Gastrocnemius medialis (tissue), 4 donors: ENCODE data around the gene GRM6. TPM values are rescaled to one million over a fixed set of nuclear protein-coding genes. Genes with fewer than 3 reads are reported as not detected.

Experiments
- ATAC-seq, 2 donors: fragments of 150-250 bp; one replicate each; pipeline ENCODE4 v1.9.1; 2016
- DNase-seq, 2 donors: peaks; one replicate each; pipeline ENCODE4 v3.0.0-alpha.2; 2019
- H3K27ac ChIP-seq, 4 donors: fragments of 200-600 bp; sonication (generic); 1 replicate in 1 of 4; 2 replicates in 3 of 4; pipeline ENCODE4 v1.5.1; 2016 to 2018; ENCODE audit warnings: mild to moderate bottlenecking in 2 of 4, moderate library complexity in 1 of 4
- H3K27me3 ChIP-seq, 3 donors: fragments of 200-600 bp; sonication (generic) in 2 of 3; 1 replicate in 1 of 3; 2 replicates in 2 of 3; pipeline versions ENCODE4 v1.5.1 to v1.6.0; 2016 to 2019; ENCODE audit warnings: mild to moderate bottlenecking in 1 of 3, moderate library complexity in 1 of 3
- H3K36me3 ChIP-seq, 2 donors: fragments of 200-600 bp; sonication (generic) in 1 of 2; one replicate each; pipeline ENCODE4 v1.5.1; 2017 to 2018
- H3K4me1 ChIP-seq, 2 donors: fragments of 200-600 bp; sonication (generic) in 1 of 2; one replicate each; pipeline ENCODE4 v1.5.1; 2016 to 2017; ENCODE audit warnings: mild to moderate bottlenecking in 2 of 2
- H3K4me3 ChIP-seq, 4 donors: fragments of 200-600 bp; sonication (generic) in 3 of 4; 1 replicate in 1 of 4; 2 replicates in 3 of 4; pipeline ENCODE4 v1.5.1; 2016 to 2019; ENCODE audit warnings: mild to moderate bottlenecking in 2 of 4
- H3K9me3 ChIP-seq, 3 donors: fragments of 200-600 bp; sonication (generic) in 2 of 3; 1 replicate in 1 of 3; 2 replicates in 2 of 3; pipeline ENCODE4 v1.5.1; 2016 to 2019
- POLR2A ChIP-seq, 2 donors: fragments of 450-650 bp; IDR thresholded peaks; one replicate each; pipeline ENCODE4 v1.6.1; 2017; ENCODE audit warnings: antibody characterized with exemption in 2 of 2, mild to moderate bottlenecking in 2 of 2, moderate library complexity in 2 of 2
- in situ Hi-C, 4 donors: fragments of 200-750 bp; cut with MboI; loops; one replicate each; pipeline versions ENCODE4 v1.15.0 to v1.8.0; 2017; ENCODE audit warnings: low sequenced_read_pairs in 4 of 4
- intact Hi-C: fragments of 100-400 bp; cut with DNase I; formaldehyde crosslinking; loops from one replicate; pipeline ENCODE4 v1.15.1; 2023; ENCODE audit warnings: low total_unique reads
- total RNA-seq, 4 donors: library from RNA; depleted of rRNA; stranded (reverse); fragments of >200 nt; gene quantifications; one replicate each; pipeline versions ENCODE4 v1.1.0 to v1.2.3, GENCODE V29; 2016
- TF ChIP-seq, protein P1 (sequence below), 5 experiments: fragments of 450-650 bp in 3 of 5; fragments of 200-600 bp in 2 of 5; sonication (generic) in 2 of 5; IDR thresholded peaks in 4 of 5; conservative IDR thresholded peaks in 1 of 5; 1 replicate in 4 of 5; 2 replicates in 1 of 5; pipeline ENCODE4 v1.5.1; 2016 to 2019; ENCODE audit warnings: antibody characterized with exemption in 5 of 5, mild to moderate bottlenecking in 3 of 5, moderate library complexity in 3 of 5

The GRM6 gene
- total RNA-seq, 4 donors from 2014 or later, result not detected

- intact Hi-C loops (no loop called here), in situ Hi-C loops (no loop called here)
- Histone ChIP-seq H3K4me1 (no peaks in the 10 kb centered on the region), H3K9me3 (no peaks in the 10 kb centered on the region), H3K4me3 (no peak overlapping the region), H3K27me3 (peaks cover 3 to 13% (median 9%) of the 10 kb centered on the region in 3 donors), H3K27ac (no peak overlapping the region), H3K36me3 (no peaks in the 10 kb centered on the region)
- ATAC-seq (no peak), DNase-seq (no peak)
- TF ChIP-seq POLR2A (IDR thresholded peaks at IDR 0.05), result no peak
- TF ChIP-seq, protein P1, sequence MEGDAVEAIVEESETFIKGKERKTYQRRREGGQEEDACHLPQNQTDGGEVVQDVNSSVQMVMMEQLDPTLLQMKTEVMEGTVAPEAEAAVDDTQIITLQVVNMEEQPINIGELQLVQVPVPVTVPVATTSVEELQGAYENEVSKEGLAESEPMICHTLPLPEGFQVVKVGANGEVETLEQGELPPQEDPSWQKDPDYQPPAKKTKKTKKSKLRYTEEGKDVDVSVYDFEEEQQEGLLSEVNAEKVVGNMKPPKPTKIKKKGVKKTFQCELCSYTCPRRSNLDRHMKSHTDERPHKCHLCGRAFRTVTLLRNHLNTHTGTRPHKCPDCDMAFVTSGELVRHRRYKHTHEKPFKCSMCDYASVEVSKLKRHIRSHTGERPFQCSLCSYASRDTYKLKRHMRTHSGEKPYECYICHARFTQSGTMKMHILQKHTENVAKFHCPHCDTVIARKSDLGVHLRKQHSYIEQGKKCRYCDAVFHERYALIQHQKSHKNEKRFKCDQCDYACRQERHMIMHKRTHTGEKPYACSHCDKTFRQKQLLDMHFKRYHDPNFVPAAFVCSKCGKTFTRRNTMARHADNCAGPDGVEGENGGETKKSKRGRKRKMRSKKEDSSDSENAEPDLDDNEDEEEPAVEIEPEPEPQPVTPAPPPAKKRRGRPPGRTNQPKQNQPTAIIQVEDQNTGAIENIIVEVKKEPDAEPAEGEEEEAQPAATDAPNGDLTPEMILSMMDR (IDR thresholded peaks at IDR 0.05 in 4 of 5, conservative IDR thresholded peaks at IDR 0.05 in 1 of 5), result no peak
Measured at GRCh38 chr5:178990491-178990890, 4.6 kb downstream of the GRM6 start.

GRCh38 chr5:178989311-178989710 is 5.8 kb downstream of the GRM6 start:
- no peak overlapping the region for H3K4me3 ChIP-seq
- DNase-seq, result no peak
- in situ Hi-C loops, result no loop called here
- H3K27me3 ChIP-seq, result peaks cover 3 to 12% (median 7%) of the 10 kb centered on the region in 3 donors
- no peaks in the 10 kb centered on the region for H3K4me1 ChIP-seq
- no peak for TF ChIP-seq POLR2A (IDR thresholded peaks at IDR 0.05)
- TF ChIP-seq, protein P1 (IDR thresholded peaks at IDR 0.05 in 4 of 5, conservative IDR thresholded peaks at IDR 0.05 in 1 of 5), result no peak
- intact Hi-C loops, result no loop called here
- H3K27ac ChIP-seq, result no peak overlapping the region
- no peaks in the 10 kb centered on the region for H3K9me3 ChIP-seq
- H3K36me3 ChIP-seq, result no peaks in the 10 kb centered on the region
- no peak for ATAC-seq

- no peaks in the 10 kb centered on the region for H3K9me3 ChIP-seq
Measured at GRCh38 chr5:178988436-178989220, 6.5 kb downstream of the GRM6 start.

GRCh38 chr5:178986326-178986960 is 8.7 kb downstream of the GRM6 start:
- H3K4me1 ChIP-seq, result no peaks in the 10 kb centered on the region
- DNase-seq (no peak), ATAC-seq (no peak)
- H3K4me3 ChIP-seq, result no peak overlapping the region
- in situ Hi-C loops, result no loop called here
- intact Hi-C loops, result no loop called here
- no peak overlapping the region for H3K27ac ChIP-seq
- H3K9me3 ChIP-seq, result no peaks in the 10 kb centered on the region
- no peaks in the 10 kb centered on the region for H3K27me3 ChIP-seq
- TF ChIP-seq, protein P1 (IDR thresholded peaks at IDR 0.05 in 4 of 5, conservative IDR thresholded peaks at IDR 0.05 in 1 of 5), result no peak
- TF ChIP-seq POLR2A (IDR thresholded peaks at IDR 0.05), result no peak
- no peaks in the 10 kb centered on the region for H3K36me3 ChIP-seq

More at GRCh38 chr5:178988436-178989220, 6.5 kb downstream of the GRM6 start:
- Histone ChIP-seq H3K27ac (no peak overlapping the region), H3K36me3 (no peaks in the 10 kb centered on the region), H3K4me3 (no peak overlapping the region), H3K4me1 (no peaks in the 10 kb centered on the region), H3K27me3 (peaks cover 0 to 6% (median 1%) of the 10 kb centered on the region in 3 donors)
- in situ Hi-C loops, result no loop called here
- no peak for ATAC-seq
- TF ChIP-seq, protein P1 (IDR thresholded peaks at IDR 0.05 in 4 of 5, conservative IDR thresholded peaks at IDR 0.05 in 1 of 5), result no peak
- TF ChIP-seq POLR2A (IDR thresholded peaks at IDR 0.05), result no peak
- intact Hi-C loops, result no loop called here
- DNase-seq, result no peak
